Loucy (cell line): ENCODE measurements around the gene TTBK2.

Experiments used
- H2AFZ ChIP-seq: fragments of 200-600 bp; sonication (generic); 2 replicates; pipeline ENCODE4 v1.6.0; 2016; ENCODE audit warnings: antibody characterized with exemption, mild to moderate bottlenecking, low read length, moderate library complexity
- H3F3A ChIP-seq: fragments of 200-600 bp; 2 replicates; pipeline ENCODE4 v1.6.0; 2016; ENCODE audit warnings: antibody characterized with exemption, low read depth, mild to moderate bottlenecking
- H3K27me3 ChIP-seq: fragments of 200-600 bp; sonication (generic); 2 replicates; pipeline ENCODE4 v1.6.1; 2014; ENCODE audit warnings: low read length, mild to moderate bottlenecking; ENCODE audit not compliant: insufficient read depth, poor library complexity, severe bottlenecking
- H3K36me3 ChIP-seq: fragments of 200-600 bp; sonication (generic); 2 replicates; pipeline ENCODE4 v1.6.1; 2016; ENCODE audit warnings: low read length; ENCODE audit not compliant: insufficient read depth
- H3K4me1 ChIP-seq: fragments of 200-600 bp; sonication (generic); 2 replicates; pipeline ENCODE4 v1.5.1; 2014; ENCODE audit warnings: low read length, mild to moderate bottlenecking; ENCODE audit not compliant: insufficient read depth, poor library complexity, severe bottlenecking
- H3K4me2 ChIP-seq: fragments of 200-600 bp; sonication (generic); 2 replicates; pipeline ENCODE4 v1.6.0; 2014; ENCODE audit warnings: antibody characterized with exemption, low read length, low read depth, mild to moderate bottlenecking; ENCODE audit not compliant: poor library complexity, severe bottlenecking
- H3K4me3 ChIP-seq: fragments of 200-600 bp; sonication (generic); 2 replicates; pipeline ENCODE4 v1.5.1; 2014; ENCODE audit warnings: low read length, mild to moderate bottlenecking, mixed read lengths; ENCODE audit not compliant: poor library complexity, severe bottlenecking
- H3K79me2 ChIP-seq: fragments of 200-600 bp; sonication (generic); 2 replicates; pipeline ENCODE4 v1.6.1; 2014; ENCODE audit warnings: low read length; ENCODE audit not compliant: insufficient read depth
- H3K9ac ChIP-seq: fragments of 200-600 bp; sonication (generic); 2 replicates; pipeline ENCODE4 v1.6.0; 2014; ENCODE audit warnings: mild to moderate bottlenecking, low read depth, low read length, moderate library complexity; ENCODE audit not compliant: poor library complexity, severe bottlenecking
- H3K9me2 ChIP-seq: fragments of 200-600 bp; sonication (generic); replicated peaks from 2 replicates; pipeline ENCODE4 v1.6.1; 2016; ENCODE audit warnings: low read depth, low read length, mixed read lengths
- H3K9me3 ChIP-seq: fragments of 200-600 bp; sonication (generic); 2 replicates; pipeline ENCODE4 v1.6.1; 2014; ENCODE audit warnings: mild to moderate bottlenecking, antibody characterized with exemption, low read length, low read depth; ENCODE audit not compliant: insufficient read depth
- H4K20me1 ChIP-seq: fragments of 200-600 bp; sonication (generic); 2 replicates; pipeline ENCODE4 v1.6.0; 2014; ENCODE audit warnings: antibody characterized with exemption, low read length, mild to moderate bottlenecking; ENCODE audit not compliant: insufficient read depth, poor library complexity, severe bottlenecking
- EZH2phosphoT487 ChIP-seq: fragments of 200-600 bp; IDR thresholded peaks from 2 replicates; pipeline ENCODE4 v1.6.1; 2018; ENCODE audit warnings: antibody characterized with exemption, mild to moderate bottlenecking, moderate library complexity, borderline replicate concordance
- TF ChIP-seq, protein P1 (sequence below): fragments of 200-600 bp; sonication (generic); conservative IDR thresholded peaks from 2 replicates; pipeline ENCODE4 v1.5.1; 2014; ENCODE audit warnings: mild to moderate bottlenecking, antibody characterized with exemption, low read length

TTBK2 gene

DNA sequence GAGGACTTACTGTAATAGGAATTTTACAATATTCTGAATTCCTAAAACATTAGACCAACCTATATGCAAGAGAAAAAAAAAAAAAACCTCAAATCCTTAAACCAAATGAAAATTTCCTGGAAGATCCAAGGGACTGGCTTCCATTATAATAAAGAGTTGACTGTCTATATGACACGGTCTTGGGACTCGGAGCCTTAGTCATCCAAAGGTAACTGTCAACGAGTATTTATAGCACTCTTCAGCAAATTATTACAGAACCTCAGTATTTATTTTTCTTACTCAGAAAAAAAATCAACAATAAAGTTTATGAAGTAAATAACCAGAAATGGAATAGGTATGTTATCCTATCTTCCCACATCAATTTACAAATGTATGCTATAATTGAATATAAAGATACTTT lies 66.0 kb downstream of the TTBK2 start:
- H4K20me1 ChIP-seq: no peaks in the 10 kb centered on the region
- H3K36me3 ChIP-seq: peaks cover 19% of the 10 kb centered on the region; the same call in 1 of the 2 replicates
- no peaks in the 10 kb centered on the region for H3F3A ChIP-seq
- no peak overlapping the region for H3K9ac ChIP-seq
- H3K4me2 ChIP-seq: no peak overlapping the region
- no peaks in the 10 kb centered on the region for H3K79me2 ChIP-seq
- TF ChIP-seq, protein P1, sequence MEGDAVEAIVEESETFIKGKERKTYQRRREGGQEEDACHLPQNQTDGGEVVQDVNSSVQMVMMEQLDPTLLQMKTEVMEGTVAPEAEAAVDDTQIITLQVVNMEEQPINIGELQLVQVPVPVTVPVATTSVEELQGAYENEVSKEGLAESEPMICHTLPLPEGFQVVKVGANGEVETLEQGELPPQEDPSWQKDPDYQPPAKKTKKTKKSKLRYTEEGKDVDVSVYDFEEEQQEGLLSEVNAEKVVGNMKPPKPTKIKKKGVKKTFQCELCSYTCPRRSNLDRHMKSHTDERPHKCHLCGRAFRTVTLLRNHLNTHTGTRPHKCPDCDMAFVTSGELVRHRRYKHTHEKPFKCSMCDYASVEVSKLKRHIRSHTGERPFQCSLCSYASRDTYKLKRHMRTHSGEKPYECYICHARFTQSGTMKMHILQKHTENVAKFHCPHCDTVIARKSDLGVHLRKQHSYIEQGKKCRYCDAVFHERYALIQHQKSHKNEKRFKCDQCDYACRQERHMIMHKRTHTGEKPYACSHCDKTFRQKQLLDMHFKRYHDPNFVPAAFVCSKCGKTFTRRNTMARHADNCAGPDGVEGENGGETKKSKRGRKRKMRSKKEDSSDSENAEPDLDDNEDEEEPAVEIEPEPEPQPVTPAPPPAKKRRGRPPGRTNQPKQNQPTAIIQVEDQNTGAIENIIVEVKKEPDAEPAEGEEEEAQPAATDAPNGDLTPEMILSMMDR: no peak
- no peak overlapping the region for H2AFZ ChIP-seq
- peaks cover 6% of the 10 kb centered on the region; the same call in 1 of the 2 replicates for H3K9me3 ChIP-seq
- no peaks in the 10 kb centered on the region for H3K27me3 ChIP-seq
- no peaks in the 10 kb centered on the region for H3K9me2 ChIP-seq
- H3K4me1 ChIP-seq: no peaks in the 10 kb centered on the region
- no peak overlapping the region for H3K4me3 ChIP-seq

DNA sequence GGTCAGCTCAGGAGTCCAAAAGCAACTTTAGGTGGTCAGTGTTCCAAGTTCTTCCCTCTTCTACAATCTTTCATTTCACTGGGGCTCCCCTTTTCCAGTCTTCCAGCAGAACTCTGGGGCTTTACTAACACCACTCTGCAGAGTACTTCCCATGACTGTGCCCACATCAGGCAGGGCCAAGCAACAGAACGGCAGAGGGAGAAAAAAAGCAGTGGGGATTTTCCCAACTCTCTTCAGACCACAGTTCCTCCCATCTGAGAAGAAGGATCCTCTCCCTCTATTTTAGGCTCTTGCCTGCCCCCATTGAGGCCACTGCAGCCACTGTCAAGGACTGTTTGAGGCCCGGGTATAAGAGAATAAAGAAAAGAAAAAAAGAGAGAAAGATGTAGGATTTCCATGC lies 70.7 kb downstream of the TTBK2 start:
- H3K4me3 ChIP-seq: no peak overlapping the region
- peaks cover 10% of the 10 kb centered on the region; the same call in 1 of the 2 replicates for H3K36me3 ChIP-seq
- H3F3A ChIP-seq: no peaks in the 10 kb centered on the region
- no peaks in the 10 kb centered on the region for H3K9me2 ChIP-seq
- no peak overlapping the region for H3K9ac ChIP-seq
- TF ChIP-seq, protein P1: no peak
- TF ChIP-seq EZH2phosphoT487: no peak
- H2AFZ ChIP-seq: no peak overlapping the region
- H3K4me2 ChIP-seq: no peak overlapping the region
- no peaks in the 10 kb centered on the region for H3K79me2 ChIP-seq
- no peaks in the 10 kb centered on the region for H4K20me1 ChIP-seq
- H3K4me1 ChIP-seq: no peaks in the 10 kb centered on the region
- H3K9me3 ChIP-seq: no peaks in the 10 kb centered on the region
- no peaks in the 10 kb centered on the region for H3K27me3 ChIP-seq

DNA sequence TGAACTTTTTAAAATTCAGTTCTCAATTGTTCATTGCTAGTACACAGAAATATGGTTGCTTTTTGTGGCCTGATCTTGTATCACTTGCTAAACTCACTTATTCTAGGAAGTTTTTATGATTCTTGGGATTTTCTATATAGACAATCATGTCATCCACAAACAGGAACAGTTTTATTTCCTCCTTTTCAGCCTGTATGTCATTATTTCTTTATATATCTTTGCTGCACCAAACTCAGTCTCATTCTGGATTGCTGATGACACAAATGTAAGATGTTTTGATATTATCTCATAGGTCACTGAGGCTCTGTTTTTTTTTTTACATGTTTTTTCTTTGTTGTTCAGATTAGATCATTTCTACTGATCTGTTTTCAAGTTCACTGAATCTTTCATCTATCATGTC lies 71.7 kb downstream of the TTBK2 start:
- H3K4me2 ChIP-seq: no peak overlapping the region
- H3K9ac ChIP-seq: no peak overlapping the region
- H3K27me3 ChIP-seq: no peaks in the 10 kb centered on the region
- no peaks in the 10 kb centered on the region for H3K9me3 ChIP-seq
- H3K79me2 ChIP-seq: no peaks in the 10 kb centered on the region
- TF ChIP-seq, protein P1: no peak
- TF ChIP-seq EZH2phosphoT487: no peak
- H3F3A ChIP-seq: no peaks in the 10 kb centered on the region
- H3K36me3 ChIP-seq: peaks cover 16% of the 10 kb centered on the region; the same call in 1 of the 2 replicates
- no peaks in the 10 kb centered on the region for H3K9me2 ChIP-seq
- H4K20me1 ChIP-seq: no peaks in the 10 kb centered on the region
- H2AFZ ChIP-seq: no peak overlapping the region
- H3K4me1 ChIP-seq: no peaks in the 10 kb centered on the region
- H3K4me3 ChIP-seq: no peak overlapping the region
